ENCODE results near the gene SESTD1.

SESTD1 gene, protein sequence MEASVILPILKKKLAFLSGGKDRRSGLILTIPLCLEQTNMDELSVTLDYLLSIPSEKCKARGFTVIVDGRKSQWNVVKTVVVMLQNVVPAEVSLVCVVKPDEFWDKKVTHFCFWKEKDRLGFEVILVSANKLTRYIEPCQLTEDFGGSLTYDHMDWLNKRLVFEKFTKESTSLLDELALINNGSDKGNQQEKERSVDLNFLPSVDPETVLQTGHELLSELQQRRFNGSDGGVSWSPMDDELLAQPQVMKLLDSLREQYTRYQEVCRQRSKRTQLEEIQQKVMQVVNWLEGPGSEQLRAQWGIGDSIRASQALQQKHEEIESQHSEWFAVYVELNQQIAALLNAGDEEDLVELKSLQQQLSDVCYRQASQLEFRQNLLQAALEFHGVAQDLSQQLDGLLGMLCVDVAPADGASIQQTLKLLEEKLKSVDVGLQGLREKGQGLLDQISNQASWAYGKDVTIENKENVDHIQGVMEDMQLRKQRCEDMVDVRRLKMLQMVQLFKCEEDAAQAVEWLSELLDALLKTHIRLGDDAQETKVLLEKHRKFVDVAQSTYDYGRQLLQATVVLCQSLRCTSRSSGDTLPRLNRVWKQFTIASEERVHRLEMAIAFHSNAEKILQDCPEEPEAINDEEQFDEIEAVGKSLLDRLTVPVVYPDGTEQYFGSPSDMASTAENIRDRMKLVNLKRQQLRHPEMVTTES

DNA sequence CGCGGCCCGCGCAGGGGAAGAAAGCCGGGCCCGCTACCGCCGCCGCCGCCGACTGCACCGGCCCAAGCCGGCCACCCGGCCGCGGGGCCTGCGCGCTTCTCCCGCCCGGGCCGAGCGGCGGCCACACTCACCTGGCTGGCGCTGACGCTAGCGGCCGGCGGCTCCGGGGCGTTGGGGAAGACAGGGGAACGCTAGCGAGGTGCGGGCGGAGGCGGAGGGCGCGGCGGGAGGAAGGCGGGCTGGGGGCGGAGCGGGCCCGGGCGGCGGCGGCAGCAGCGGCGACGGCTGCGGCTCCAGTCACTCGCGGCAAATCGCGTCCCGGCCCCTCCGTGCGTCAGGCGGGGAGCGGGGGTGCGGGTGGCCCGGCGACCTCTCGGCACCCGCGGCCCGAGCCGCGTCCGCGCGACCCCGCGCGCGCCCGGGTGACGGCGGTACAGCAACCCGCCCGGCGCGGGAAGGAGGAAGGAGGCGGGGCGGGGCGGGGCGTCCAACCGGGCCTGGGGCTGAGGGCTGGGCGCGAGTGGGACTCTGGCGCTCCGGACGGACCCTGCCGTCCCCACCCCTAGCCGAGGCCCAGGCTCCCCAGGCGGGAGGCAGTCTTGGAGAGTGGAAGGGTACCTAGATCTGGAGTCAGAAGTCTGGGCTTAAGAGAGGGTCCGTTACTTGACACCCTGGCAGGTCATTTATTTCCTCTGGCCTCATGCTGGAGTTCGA, at the start of gene SESTD1:
Gene SESTD1 (minus strand): TSS at position 465 of the 714 bp plus-strand sequence. CDS start 72,991 bp downstream, outside the sequence.
- DNase-seq (ENCODE audit: low spot score) = peak; percentile 70

DNA sequence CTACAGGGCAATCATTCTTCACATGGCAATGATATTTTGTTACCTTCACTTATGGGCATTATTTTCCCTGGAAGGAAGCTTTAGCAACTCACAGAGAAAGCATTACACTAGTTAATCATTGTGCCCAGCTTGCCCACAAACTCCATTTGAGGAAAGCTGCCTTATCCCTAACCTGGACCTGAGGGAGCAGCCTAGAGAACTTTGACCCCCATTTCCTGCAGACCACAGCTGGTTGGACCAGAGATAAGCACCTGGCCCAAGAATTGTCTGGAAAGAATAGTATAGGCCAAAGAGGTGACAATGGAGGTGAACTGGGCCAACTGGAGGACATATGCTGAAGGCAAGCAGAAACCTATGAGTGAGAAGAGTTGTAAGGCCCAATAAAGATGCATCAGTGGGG, 48.4 kb upstream of the SESTD1 start:
- DNase-seq (ENCODE audit: low spot score) = no peak

DNA sequence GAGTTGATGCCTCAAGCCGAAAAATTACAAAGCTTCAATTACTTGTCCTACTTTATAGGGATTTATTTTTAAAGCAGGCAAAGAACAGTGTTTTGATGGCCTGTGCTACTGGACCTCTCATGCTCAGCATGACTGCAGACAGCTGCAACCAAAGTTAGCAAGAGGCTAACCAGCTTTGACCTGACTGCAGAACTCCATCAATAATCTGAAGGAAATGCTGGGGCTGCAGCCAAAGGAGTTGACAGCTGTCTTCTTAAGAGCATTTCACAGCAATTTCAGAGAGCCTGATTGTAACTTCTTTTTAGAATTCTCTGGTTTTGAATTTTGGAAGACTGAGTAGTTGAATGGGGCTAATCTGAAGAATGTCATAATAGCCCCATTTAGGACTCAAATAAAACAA, 46.5 kb upstream of the SESTD1 start:
- no peak for DNase-seq (ENCODE audit: low spot score)

DNA sequence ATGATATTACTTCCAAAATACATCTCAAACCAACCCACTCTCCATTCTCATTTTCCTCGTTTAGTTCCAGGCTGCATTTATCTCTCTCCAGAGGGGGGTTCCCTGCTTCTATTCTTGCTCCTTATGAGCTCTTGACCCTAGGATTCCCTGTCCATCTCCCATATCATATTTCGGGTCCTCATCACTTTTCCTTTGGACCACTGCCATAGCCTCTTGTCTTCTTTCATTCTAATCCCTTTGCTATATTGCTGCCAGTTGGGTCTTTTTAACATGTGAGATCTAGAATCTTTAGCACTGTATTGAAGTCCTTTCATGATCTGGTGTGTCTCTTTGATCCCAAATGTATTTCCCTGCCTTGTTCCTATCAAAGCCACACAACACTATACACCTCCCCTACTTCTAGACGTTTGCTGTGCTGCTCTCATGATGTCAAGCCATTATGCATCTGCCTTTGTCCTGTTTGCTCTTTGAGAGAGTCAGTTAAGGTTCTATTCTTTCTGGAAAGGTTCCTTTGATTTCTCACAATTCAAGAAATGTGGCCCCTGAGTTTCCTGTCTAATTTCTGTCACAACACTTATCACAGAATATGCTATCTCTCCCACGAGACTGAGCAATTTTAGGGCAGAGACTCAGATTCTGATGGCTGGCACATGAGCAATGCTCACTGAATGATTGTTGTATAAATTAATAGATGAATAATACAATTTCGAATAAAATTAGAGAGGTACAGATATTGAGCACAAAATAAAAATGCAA, 43.2 kb upstream of the SESTD1 start:
- no peak for DNase-seq (ENCODE audit: low spot score)

DNA sequence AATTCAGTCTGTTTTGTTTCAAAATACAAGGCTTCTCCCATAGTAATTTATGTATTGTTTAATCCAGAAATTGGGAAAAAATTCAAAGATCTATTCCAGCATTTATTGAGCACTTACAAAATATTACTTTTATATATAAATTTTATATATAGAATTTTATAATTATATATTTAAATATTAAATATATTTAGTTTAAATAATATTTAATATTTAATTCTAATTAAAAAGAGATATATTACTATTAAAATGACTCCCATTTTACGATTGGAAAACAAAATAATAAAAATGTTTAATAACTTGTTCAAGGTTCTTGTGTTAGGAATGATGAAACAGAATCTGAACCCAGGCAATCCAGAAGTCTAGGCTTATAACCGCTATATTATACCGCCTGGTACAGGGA, 40.5 kb upstream of the SESTD1 start:
- DNase-seq (ENCODE audit: low spot score) = no peak

DNA sequence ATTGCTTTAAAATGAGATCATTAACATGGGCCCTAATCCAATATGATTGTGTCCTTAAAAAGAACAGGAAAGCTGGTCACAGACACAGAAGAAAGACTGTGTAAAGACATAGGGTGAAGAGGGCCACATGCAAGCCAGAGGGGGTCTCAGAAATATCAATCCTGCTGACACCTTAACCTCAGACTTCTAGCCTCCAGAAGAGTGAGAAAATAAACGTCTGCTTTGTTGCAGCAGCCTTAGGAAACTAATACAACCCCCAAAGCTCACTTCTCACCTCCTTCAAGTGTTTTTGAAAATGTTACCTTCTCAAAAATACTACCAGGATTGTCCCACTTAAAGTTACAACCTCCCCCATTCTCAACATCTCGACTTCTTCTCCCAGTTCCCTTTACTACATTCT, 39.8 kb upstream of the SESTD1 start:
- no peak for DNase-seq (ENCODE audit: low spot score)

DNA sequence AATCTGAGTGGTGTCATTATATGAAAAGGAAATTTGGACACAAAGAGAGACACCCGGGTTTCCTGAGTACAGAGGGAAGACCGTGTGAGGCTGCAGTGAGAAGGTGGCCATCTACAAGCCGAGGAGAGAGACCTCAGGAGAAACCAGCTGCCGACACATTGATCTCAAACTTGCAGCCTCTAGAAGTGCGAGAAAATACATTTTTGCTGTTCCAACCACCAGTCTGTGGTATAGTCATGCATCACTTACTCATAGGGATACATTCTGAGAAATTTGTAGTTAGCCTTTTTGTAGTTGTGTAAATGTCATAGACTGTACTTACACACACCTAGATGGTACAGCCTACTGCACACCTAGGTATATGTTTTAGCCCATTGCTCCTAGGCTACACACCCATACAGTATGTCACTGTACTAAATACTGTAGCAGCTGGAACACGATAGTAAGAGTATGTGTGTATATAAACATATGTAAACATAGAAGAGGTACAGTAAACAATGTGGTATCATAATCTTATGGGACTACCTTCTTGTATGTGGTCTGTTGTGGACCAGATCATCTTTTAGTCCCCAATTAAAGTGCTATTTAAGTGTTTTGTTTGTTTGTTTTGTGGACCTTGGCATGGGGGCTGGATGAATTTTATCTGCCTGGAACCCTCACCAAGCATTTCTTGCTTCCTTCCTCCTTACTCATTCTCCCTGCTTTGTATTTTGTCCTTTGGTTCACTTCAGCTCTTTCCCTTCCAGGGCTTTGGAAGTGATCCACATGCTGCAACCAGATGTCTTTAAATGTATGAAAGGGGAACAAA, 38.3 kb upstream of the SESTD1 start:
- no peak for DNase-seq (ENCODE audit: low spot score)

DNA sequence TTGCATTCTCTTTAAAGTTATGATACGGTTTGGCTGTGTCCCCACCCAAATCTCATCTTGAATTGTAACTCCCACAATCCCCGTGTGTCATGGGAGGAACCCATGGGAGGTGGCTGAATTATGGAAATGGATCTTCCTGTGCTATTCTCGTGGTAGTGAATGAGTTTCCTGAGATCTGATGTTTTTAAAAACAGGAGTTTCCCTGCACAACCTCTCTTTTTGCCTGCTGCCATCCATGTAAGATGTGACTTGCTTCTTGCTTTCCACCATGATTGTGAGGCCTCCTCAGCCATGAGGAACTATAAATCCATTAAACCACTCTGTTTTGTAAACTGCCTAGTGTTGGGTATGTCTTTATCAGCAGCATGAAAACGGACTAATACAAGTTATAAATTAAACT, 37.5 kb upstream of the SESTD1 start:
- DNase-seq (ENCODE audit: low spot score) = no peak

DNA sequence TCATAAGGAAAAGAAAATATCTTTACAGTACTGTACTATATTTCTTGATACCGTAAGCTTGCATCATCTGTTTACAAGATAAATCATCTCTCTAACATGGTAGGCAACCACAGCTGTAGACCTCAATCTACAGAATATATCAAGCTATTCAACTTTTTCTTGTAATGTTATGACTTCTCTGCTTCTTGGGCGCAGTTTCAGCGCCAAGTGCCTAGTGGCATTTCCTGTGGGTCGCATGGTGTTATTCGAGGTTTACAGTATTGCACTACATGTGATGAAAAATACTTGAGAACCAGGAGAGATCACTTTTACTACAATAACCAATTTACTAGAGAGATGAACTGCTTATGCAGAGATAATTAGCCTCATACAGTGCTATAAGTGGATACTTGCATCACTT, 34.0 kb upstream of the SESTD1 start:
- DNase-seq (ENCODE audit: low spot score) = no peak

DNA sequence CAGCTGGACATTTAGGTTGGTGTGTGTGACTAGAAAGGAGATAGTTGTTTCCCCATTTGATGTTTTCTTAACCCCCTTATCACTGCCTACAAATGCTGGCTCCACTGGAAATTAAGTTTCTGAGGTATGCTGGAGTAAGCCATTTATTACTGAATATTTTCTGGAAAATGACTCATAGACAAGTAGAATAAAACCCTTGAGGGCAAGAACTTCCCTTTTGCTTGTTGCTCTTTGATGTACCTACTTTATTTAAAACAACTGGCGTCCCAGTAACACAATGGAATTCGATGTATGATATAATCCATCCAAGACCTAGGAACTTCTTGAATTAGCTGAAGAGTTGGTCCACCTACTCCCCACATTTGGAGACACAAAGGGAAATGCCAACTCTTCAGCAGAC, 33.3 kb upstream of the SESTD1 start:
- DNase-seq (ENCODE audit: low spot score) = no peak

DNA sequence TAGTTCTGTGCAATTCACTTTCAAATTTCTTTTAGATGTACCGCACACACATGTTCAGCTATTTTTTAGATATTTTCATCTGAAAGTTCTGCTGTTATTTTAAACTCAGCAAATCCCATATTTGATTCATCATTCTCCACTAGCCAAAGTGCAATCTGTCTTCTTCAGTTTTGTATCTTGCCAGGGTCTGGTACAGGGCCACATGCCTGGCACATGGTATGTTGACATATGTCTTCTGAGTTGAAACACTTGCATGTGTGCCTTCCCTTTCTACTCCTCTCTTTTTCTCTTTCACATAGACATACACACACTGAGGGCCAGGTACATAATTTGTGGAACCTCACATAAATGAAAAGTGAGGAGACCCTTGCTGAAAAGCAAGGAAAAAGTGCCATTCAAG, 25.7 kb upstream of the SESTD1 start:
- no peak for DNase-seq (ENCODE audit: low spot score)

DNA sequence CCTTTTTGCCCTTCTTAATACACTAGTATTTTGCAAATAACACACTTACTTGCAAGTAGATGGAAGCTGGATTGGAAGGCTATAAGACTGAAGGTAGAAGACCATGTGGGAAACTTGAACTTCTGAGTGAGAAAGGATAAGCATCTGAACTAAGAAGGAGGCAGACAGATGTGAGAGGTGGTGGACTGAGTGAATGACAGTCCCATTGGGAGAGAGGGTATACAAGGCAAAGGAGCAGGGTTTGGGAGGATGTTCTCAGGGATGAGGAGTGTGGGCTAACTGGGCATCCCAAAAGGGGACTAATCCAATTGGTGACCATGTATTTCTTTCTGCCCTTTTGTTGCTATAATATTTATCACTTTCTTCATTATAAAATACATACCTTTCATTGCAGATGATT, 20.4 kb upstream of the SESTD1 start:
- DNase-seq (ENCODE audit: low spot score) = no peak

DNA sequence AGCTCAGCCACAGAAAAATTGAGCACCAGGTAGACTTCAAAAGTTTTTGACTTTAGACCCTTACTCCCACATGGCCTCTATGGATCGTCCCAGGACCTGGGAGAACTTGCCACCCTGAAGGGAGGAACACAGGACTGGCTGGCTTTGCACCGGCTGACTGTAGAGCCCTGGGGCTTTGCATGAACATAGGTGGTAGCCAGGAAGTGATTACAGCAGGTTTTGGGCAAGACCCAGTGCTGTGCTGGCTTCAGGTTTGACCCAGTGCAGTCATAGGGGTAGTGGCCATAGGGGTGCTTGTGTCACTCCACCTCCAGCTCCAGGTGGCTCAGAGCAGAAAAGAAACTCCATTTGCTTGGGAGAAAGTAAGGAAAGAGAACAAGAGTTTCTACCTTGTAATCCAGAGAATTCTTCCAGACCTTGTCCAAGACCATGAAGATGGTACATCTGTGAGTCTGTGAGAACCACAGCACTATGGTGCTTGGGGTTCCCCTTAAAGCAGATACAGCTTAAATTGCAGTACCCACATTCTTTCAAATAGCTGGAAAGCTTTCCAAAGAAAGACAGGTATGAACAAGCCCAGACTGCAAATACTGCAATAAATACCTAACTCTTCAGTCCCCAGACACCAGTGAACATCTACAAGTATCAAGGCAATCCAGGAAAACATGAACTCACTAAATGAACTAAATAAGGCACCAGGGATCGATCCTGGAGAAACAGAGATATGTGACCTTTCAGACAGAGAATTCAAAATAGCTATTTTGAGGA, 13.0 kb upstream of the SESTD1 start:
- no peak for DNase-seq (ENCODE audit: low spot score)

DNA sequence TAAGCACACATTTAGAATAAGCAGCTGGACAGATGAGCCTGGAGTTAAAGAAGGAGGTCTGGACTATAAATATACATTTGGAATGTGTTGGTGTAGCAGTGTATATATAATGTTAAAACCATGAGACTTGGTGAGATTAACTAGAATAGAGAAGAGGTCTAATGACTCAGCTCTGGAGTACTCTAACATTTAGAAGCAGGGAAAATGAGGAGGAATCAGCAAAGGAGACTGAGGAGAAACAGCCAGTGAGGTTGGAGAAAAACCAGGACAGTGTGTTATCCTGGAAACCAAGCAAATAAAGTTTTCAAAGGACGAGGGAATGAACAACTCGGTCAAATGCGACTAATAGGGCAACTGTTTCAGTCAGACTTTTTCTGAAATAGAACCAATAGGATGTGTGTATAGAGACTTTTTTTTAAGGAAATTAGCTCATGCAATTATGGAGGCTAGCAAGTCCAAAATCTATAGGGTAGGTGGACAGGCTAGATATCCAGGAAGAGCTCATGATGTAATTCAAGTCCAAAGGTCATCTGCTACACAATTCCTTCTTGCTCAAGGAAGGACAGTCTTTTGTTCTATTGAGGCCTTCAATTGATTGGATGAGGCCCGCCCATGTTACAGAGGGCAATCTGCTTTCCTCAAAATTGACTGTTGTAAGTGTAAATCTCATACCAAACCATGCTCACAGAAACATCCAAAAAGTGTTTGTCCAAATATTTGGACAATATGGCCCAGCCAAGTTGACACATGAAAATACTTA, 10.8 kb upstream of the SESTD1 start:
- DNase-seq (ENCODE audit: low spot score) = no peak

DNA sequence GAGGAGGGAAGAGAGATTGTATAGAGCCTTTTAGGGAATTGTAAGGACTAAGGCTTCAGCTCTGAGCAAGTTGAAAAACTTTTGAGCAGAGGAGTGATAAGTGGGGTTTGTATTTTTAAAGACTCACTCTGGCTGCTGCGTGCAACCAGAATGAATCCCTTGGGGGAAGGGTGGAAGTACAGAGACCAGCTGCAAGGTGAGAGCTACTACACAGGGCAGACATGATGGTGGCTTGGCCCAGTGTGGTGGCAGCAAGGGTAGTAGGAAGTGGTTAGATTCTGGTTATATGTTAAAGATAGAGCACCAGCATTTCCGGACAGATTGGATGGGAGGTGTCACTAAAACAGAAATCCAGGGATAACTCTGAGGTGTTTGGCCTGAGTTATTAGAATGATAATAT, 10.1 kb upstream of the SESTD1 start:
- DNase-seq (ENCODE audit: low spot score) = no peak

DNA sequence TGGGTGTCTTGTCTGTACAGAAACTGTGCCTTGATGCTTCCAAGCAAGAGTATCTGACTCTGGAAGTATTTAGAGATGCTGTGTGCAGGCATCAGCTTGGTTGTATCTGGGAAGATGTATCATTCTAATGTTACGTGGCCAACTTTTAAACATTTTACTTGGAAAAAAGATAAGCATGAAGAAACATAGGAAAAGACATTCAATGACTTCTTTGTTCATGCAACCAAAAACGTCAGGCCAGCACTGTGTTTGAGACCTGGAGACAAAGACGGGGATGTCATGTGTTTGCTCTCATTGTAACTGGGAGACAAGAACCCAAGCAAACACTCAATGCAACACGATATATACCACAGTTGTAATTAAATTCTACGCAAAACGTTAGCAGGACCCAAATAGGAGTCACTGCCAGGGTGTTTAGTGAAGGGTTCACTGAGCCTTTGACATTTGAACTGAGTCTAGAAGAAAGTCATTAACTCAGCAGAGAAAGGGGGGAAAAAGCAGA, 8.9 kb upstream of the SESTD1 start:
- DNase-seq (ENCODE audit: low spot score) = no peak

DNA sequence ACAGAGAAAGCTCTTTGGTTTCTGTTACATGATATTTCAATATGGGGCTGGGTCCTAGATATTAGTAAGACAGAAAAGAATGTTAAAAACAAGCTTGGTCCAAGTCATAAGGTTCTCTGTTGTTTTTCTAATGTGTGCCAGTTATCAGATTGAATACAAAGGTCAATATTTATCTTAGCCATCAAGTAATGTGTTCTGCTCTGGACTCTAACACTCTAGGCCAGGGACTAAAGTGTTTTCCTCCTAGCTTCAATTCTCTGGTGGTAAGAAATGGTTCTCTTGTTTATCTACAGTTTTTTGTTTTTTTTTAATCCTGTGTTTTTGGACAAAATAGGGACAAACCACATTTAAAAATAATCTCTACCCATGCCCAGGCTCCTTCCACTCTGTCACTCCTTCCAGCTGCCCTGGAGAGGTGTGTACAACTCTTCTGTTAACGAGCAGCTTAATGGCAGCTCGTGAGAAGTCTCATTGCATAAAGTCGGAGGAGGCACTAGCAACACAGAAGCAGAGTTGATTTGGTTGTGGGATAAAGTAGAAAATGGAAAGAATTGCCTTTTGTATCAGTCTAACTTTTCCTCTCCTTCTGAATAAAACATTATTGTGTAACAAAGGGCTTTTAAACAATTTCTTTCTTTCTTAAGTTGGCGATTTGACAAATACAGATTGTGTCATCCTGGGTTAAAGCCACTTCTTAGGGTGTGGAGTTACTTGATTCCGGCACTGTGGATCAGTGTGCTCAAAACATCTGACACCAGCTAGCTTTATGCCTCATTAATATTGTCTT, 8.0 kb upstream of the SESTD1 start:
- DNase-seq (ENCODE audit: low spot score) = no peak

DNA sequence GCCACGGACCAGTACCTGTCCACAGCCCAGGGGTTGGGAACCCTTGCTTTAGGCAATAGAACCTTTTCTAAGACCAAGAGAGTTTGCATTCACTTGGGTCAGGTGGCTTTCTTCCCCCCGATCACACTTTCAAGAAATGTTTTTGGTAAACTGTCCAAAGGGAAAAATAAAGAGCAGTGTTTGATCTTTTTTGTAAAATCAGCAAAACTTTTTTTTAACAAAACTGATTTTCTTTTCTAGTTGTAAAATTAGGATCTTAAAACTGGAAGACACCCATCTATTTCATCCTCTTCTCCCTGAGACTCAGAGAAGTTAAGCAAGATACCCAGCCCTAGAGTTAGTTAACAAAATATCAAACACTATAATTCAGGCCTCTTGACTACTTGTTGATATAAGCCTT, 6.1 kb upstream of the SESTD1 start:
- DNase-seq (ENCODE audit: low spot score) = no peak

All from AG08396 (cell line).